Neural cell (in vitro differentiated cells): ENCODE results near the gene RPL36. TPM values are rescaled to one million over a fixed set of nuclear protein-coding genes. Genes with fewer than 3 reads are reported as not detected.

Source experiments
- H2AFZ ChIP-seq: fragments of 200-600, 300-800 bp; sonication (generic), shearing (Covaris generic); 2 replicates; pipeline ENCODE4 v1.6.0; 2014; ENCODE audit warnings: low read depth, mild to moderate bottlenecking, antibody characterized with exemption, low read length, moderate library complexity
- H3F3A ChIP-seq: fragments of 200-600 bp; shearing (Covaris generic); 2 replicates; pipeline ENCODE4 v1.6.1; 2016; ENCODE audit warnings: mild to moderate bottlenecking, moderate library complexity, mixed read lengths, antibody characterized with exemption, low read length; ENCODE audit not compliant: insufficient read depth, poor library complexity, severe bottlenecking
- H3K27ac ChIP-seq: fragments of 200-600, 300-800 bp; sonication (generic), shearing (Covaris generic); 2 replicates; pipeline ENCODE4 v1.5.1; 2014; ENCODE audit warnings: mild to moderate bottlenecking, low read length, moderate library complexity
- H3K27me3 ChIP-seq: fragments of 300-800, 200-600 bp; sonication (generic), shearing (Covaris generic); 2 replicates; pipeline ENCODE4 v1.6.0; 2014; ENCODE audit warnings: mild to moderate bottlenecking, low read depth, low read length, moderate library complexity; ENCODE audit not compliant: insufficient read depth
- H3K36me3 ChIP-seq: fragments of 300-800, 200-600 bp; sonication (generic), shearing (Covaris generic); 2 replicates; pipeline ENCODE4 v1.5.1; 2014; ENCODE audit warnings: mild to moderate bottlenecking, antibody characterized with exemption, low read length, moderate library complexity; ENCODE audit not compliant: insufficient read depth
- H3K4me2 ChIP-seq: fragments of 300-800, 200-600 bp; sonication (generic), shearing (Covaris generic); 2 replicates; pipeline ENCODE4 v1.6.0; 2014; ENCODE audit warnings: mild to moderate bottlenecking, low read length
- H3K4me3 ChIP-seq: fragments of 300-800, 200-600 bp; sonication (generic), shearing (Covaris generic); 2 replicates; pipeline ENCODE4 v1.5.1; 2014; ENCODE audit warnings: mild to moderate bottlenecking, low read length, moderate library complexity
- H3K79me2 ChIP-seq: fragments of 200-600 bp; shearing (Covaris generic); replicated peaks from 2 replicates; pipeline ENCODE4 v1.6.0; 2014; ENCODE audit warnings: mild to moderate bottlenecking, low read length, moderate library complexity; ENCODE audit not compliant: insufficient read depth
- H3K9ac ChIP-seq: fragments of 300-800, 200-600 bp; sonication (generic), shearing (Covaris generic); 2 replicates; pipeline ENCODE4 v1.6.1; 2016; ENCODE audit warnings: mild to moderate bottlenecking, low read length, mixed read lengths
- H3K9me2 ChIP-seq: fragments of 200-600 bp; shearing (Covaris generic); 2 replicates; pipeline ENCODE4 v1.6.1; 2016; ENCODE audit warnings: mild to moderate bottlenecking, low read length, mixed read lengths; ENCODE audit not compliant: insufficient read depth
- H3K9me3 ChIP-seq: fragments of 200-600, 300-800 bp; sonication (generic), shearing (Covaris generic); 2 replicates; pipeline ENCODE4 v1.6.1; 2016; ENCODE audit warnings: mild to moderate bottlenecking, mixed run types, low read length, moderate library complexity, mixed read lengths
- H4K20me1 ChIP-seq: fragments of 200-600 bp; shearing (Covaris generic); 2 replicates; pipeline ENCODE4 v1.6.1; 2016; ENCODE audit warnings: mild to moderate bottlenecking, mixed run types; ENCODE audit not compliant: insufficient read depth
- EP300 ChIP-seq: fragments of 450-650 bp; conservative IDR thresholded peaks from 2 replicates; pipeline ENCODE4 v1.6.1; 2014; ENCODE audit warnings: antibody characterized with exemption, mild to moderate bottlenecking, moderate library complexity; ENCODE audit not compliant: poor library complexity, severe bottlenecking
- EZH2 ChIP-seq: fragments of 200-600, 300-800 bp; shearing (Covaris generic), sonication (generic); IDR thresholded peaks from 2 replicates; pipeline ENCODE4 v1.6.1; 2014; ENCODE audit warnings: antibody characterized with exemption, low read length, borderline replicate concordance, mild to moderate bottlenecking; ENCODE audit not compliant: insufficient read depth, poor library complexity, severe bottlenecking
- MXI1 ChIP-seq: fragments of 450-650 bp; conservative IDR thresholded peaks from 2 replicates; pipeline ENCODE4 v1.6.1; 2014; ENCODE audit warnings: antibody characterized with exemption, mild to moderate bottlenecking; ENCODE audit not compliant: poor library complexity, severe bottlenecking
- POLR2AphosphoS5 ChIP-seq: IDR thresholded peaks from 2 replicates; pipeline ENCODE4 v1.6.1; 2012
- RAD21 ChIP-seq: fragments of 450-650 bp; conservative IDR thresholded peaks from 2 replicates; pipeline ENCODE4 v1.6.1; 2014; ENCODE audit warnings: antibody characterized with exemption, mild to moderate bottlenecking, moderate library complexity
- REST ChIP-seq: IDR thresholded peaks from 2 replicates; pipeline ENCODE4 v1.6.1; 2012; ENCODE audit warnings: borderline replicate concordance
- SMC3 ChIP-seq: fragments of 450-650 bp; conservative IDR thresholded peaks from 2 replicates; pipeline ENCODE4 v1.6.1; 2014; ENCODE audit warnings: antibody characterized with exemption, mild to moderate bottlenecking, moderate library complexity; ENCODE audit not compliant: poor library complexity
- TAF1 ChIP-seq: IDR thresholded peaks from 2 replicates; pipeline ENCODE4 v1.6.1; 2012; ENCODE audit warnings: low read depth
- polyA plus RNA-seq: library from polyadenylated mRNA; depleted of rRNA; stranded (reverse); fragments of >200 nt; gene quantifications from 2 replicates; pipeline ENCODE4 v1.2.3, GENCODE V29; 2014
- TF ChIP-seq, protein P1 (sequence below): fragments of 450-650 bp; IDR thresholded peaks from 2 replicates; pipeline ENCODE4 v1.5.1; 2014; ENCODE audit warnings: antibody characterized with exemption, mild to moderate bottlenecking, moderate library complexity; ENCODE audit not compliant: poor library complexity, severe bottlenecking

Gene RPL36
- polyA plus RNA-seq, 1 donor from 2014 or later: 358 TPM

GRCh38 chr19:5694956-5695648 lies 5.0 kb downstream of the RPL36 start:
- Histone ChIP-seq H4K20me1 (peaks cover 11% of the 10 kb centered on the region), H3K79me2 (peaks cover 15% of the 10 kb centered on the region), H3K9ac (no peak overlapping the region), H3K4me2 (no peak overlapping the region), H3K9me3 (no peaks in the 10 kb centered on the region), H3K36me3 (no peaks in the 10 kb centered on the region), H3K4me3 (no peak overlapping the region), H2AFZ (no peak overlapping the region), H3K27ac (no peak overlapping the region), H3K27me3 (no peaks in the 10 kb centered on the region), H3K9me2 (no peaks in the 10 kb centered on the region), H3F3A (no peaks in the 10 kb centered on the region)
- TF ChIP-seq REST (no peak), TAF1 (no peak), EP300 (no peak), RAD21 (no peak), MXI1 (no peak), SMC3 (no peak), EZH2 (no peak), POLR2AphosphoS5 (no peak)
- TF ChIP-seq, protein P1, sequence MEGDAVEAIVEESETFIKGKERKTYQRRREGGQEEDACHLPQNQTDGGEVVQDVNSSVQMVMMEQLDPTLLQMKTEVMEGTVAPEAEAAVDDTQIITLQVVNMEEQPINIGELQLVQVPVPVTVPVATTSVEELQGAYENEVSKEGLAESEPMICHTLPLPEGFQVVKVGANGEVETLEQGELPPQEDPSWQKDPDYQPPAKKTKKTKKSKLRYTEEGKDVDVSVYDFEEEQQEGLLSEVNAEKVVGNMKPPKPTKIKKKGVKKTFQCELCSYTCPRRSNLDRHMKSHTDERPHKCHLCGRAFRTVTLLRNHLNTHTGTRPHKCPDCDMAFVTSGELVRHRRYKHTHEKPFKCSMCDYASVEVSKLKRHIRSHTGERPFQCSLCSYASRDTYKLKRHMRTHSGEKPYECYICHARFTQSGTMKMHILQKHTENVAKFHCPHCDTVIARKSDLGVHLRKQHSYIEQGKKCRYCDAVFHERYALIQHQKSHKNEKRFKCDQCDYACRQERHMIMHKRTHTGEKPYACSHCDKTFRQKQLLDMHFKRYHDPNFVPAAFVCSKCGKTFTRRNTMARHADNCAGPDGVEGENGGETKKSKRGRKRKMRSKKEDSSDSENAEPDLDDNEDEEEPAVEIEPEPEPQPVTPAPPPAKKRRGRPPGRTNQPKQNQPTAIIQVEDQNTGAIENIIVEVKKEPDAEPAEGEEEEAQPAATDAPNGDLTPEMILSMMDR: no peak

DNA sequence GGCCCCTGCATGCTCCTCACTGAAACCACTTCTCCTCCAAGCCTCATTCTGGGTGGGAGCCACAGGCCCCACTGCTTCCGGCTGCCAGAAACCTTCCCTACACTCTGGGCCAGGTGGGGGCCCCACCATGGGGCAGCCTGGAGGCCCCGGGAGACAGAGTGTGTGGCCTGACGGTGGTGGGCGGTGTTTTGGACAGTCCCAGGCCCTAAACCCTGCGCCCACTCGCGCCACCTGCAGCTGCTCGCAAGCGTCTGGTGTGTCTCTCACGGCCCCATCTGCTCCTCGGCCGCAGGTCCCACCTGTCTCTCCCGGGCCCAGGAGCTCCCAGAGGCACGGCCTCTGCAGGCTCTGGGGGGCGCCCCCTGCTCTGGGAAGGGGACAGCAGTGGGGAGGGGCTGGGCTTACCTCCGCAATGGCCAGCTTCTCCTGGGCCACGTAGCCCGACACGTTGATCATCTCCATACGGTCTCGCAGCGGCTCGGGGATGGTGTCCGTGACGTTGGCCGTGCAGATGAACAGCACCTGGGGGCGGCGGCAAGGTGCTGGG lies 5.6 kb downstream of the RPL36 start:
- Histone ChIP-seq H3K9ac (no peak overlapping the region), H3K4me2 (no peak overlapping the region), H3K36me3 (no peaks in the 10 kb centered on the region), H4K20me1 (peaks cover 8% of the 10 kb centered on the region), H3K27ac (no peak overlapping the region), H3K9me3 (no peaks in the 10 kb centered on the region), H3K27me3 (no peaks in the 10 kb centered on the region), H3K4me3 (no peak overlapping the region), H2AFZ (no peak overlapping the region), H3F3A (no peaks in the 10 kb centered on the region), H3K79me2 (peaks cover 15% of the 10 kb centered on the region), H3K9me2 (no peaks in the 10 kb centered on the region)
- TF ChIP-seq POLR2AphosphoS5: no peak
- TF ChIP-seq EP300: no peak
- no peak for TF ChIP-seq EZH2
- no peak for TF ChIP-seq MXI1
- no peak for TF ChIP-seq SMC3
- TF ChIP-seq REST: no peak
- TF ChIP-seq, protein P1: no peak
- TF ChIP-seq TAF1: no peak
- no peak for TF ChIP-seq RAD21
